ENCODE results near the gene UBTF.

UBTF gene

GRCh38 chr17:44167181-44167861 is 52.2 kb downstream of the UBTF start:
- no peak for DNase-seq (ENCODE audit: low spot score)

- no peak for DNase-seq (ENCODE audit: low spot score)
Observed at GRCh38 chr17:44164476-44164875, 55.0 kb downstream of the UBTF start.

GRCh38 chr17:44159519-44160210 is 59.8 kb downstream of the UBTF start:
- DNase-seq (ENCODE audit: low spot score) = no peak

GRCh38 chr17:44155488-44155887 is 64.0 kb downstream of the UBTF start:
- DNase-seq (ENCODE audit: low spot score) = no peak
